ENCODE results near the gene ISG20.

The ISG20 gene

DNA sequence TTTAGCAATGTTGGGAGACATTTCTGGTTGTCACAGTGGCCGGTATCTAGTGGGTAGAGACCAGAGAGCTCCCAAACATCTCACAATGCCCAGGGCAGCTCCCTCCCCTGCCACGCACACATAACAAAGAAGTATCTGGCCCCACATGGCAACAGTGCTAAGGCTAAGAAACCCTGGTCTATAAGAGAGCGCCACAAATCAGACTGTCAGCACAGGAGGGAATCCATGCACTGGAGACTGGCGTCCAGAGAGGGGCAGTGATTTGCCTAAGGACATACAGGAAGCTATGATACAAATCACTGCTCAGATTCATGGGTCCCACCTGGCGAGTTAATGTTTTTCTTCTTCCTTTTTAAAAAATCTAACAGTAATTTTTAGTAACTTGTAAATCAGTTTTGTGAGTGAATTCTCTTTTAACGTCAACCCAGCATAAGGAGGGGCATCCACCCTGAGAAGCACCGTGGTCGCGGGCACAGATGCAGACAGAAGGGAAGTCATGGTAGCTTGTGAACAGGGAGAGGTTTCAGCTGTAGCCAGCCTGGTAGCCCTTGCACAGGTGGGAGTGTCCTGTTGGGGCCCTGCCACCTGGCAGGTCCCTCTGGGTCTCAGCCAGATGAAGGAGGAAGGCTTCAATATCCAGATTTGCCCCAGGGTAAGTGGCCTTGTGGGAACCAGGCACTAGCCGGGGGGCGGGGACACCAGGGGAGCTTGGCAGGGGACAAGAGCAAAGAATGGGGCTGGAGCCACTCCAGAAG, 8.7 kb downstream of the ISG20 start:
- Histone ChIP-seq H3K4me2 (ENCODE audit: low read depth, low read length, poor library complexity, severe bottlenecking) (no peak overlapping the region), H3F3A (ENCODE audit: low read depth) (no peaks in the 10 kb centered on the region), H4K20me1 (ENCODE audit: insufficient read depth, low read length, poor library complexity, severe bottlenecking) (no peaks in the 10 kb centered on the region), H3K9me2 (replicated peaks; ENCODE audit: low read depth, low read length) (no peaks in the 10 kb centered on the region), H3K4me1 (ENCODE audit: insufficient read depth, low read length, poor library complexity, severe bottlenecking) (peaks cover under 1% of the 10 kb centered on the region), H3K27me3 (ENCODE audit: insufficient read depth, low read length, poor library complexity, severe bottlenecking) (no peaks in the 10 kb centered on the region), H3K79me2 (ENCODE audit: insufficient read depth, low read length) (no peaks in the 10 kb centered on the region), H3K4me3 (ENCODE audit: low read length, poor library complexity, severe bottlenecking) (no peak overlapping the region), H3K9ac (ENCODE audit: low read depth, low read length, poor library complexity, severe bottlenecking) (no peak overlapping the region), H2AFZ (ENCODE audit: low read length) (no peak overlapping the region), H3K36me3 (ENCODE audit: insufficient read depth, low read length) (no peaks in the 10 kb centered on the region), H3K9me3 (ENCODE audit: insufficient read depth, low read depth, low read length) (no peaks in the 10 kb centered on the region)
- TF ChIP-seq, protein P1, sequence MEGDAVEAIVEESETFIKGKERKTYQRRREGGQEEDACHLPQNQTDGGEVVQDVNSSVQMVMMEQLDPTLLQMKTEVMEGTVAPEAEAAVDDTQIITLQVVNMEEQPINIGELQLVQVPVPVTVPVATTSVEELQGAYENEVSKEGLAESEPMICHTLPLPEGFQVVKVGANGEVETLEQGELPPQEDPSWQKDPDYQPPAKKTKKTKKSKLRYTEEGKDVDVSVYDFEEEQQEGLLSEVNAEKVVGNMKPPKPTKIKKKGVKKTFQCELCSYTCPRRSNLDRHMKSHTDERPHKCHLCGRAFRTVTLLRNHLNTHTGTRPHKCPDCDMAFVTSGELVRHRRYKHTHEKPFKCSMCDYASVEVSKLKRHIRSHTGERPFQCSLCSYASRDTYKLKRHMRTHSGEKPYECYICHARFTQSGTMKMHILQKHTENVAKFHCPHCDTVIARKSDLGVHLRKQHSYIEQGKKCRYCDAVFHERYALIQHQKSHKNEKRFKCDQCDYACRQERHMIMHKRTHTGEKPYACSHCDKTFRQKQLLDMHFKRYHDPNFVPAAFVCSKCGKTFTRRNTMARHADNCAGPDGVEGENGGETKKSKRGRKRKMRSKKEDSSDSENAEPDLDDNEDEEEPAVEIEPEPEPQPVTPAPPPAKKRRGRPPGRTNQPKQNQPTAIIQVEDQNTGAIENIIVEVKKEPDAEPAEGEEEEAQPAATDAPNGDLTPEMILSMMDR (conservative IDR thresholded peaks at IDR 0.05; ENCODE audit: low read length) = no peak
- no peak for TF ChIP-seq EZH2phosphoT487 (IDR thresholded peaks at IDR 0.05; ENCODE audit: borderline replicate concordance)

DNA sequence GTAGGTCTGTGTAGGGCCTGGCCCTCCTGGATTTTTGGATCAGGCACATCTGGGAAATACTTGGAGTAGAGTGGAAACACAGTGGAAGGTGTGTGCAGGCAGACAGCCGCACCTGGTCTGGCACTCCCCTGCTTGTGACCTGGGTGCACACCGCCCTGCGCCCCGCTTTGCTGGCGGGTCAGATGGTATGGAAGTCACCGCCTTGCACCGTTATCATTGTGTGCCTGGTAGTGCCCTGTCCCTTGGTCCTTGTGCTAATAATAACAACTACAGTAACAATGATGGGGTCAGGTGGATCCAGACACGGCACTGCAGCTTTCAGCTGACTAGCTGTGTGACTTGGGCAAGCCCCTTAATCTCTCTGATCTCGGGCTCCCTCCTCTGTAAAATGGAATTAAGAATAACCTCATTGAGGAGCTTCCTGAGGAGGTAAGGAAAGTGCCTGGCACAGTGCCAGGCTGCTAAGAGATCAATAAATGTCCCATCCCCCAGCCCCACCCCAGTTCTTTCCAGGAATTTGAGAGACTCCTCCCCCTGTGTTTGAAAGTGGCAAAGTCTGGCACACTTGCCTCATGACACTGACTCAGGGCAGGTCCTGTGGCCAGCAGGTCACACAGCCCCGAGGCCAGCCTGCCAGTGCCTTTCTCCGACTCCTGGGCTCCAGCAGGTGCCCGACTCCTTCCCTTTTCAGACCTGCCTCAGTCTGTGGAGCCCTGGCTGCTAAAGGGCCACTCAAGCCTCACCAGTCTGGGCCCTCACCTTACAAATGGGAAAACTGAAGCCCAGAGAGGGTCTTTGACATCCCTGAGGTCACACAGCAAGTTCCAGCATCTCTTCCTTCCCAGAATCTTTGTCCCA, 9.8 kb downstream of the ISG20 start:
- Histone ChIP-seq H3K9ac (ENCODE audit: low read depth, low read length, poor library complexity, severe bottlenecking) (no peak overlapping the region), H3K79me2 (ENCODE audit: insufficient read depth, low read length) (no peaks in the 10 kb centered on the region), H3K36me3 (ENCODE audit: insufficient read depth, low read length) (no peaks in the 10 kb centered on the region), H3K9me3 (ENCODE audit: insufficient read depth, low read depth, low read length) (no peaks in the 10 kb centered on the region), H3K4me1 (ENCODE audit: insufficient read depth, low read length, poor library complexity, severe bottlenecking) (peaks cover 3% of the 10 kb centered on the region), H3F3A (ENCODE audit: low read depth) (no peaks in the 10 kb centered on the region), H3K4me3 (ENCODE audit: low read length, poor library complexity, severe bottlenecking) (no peak overlapping the region), H3K9me2 (replicated peaks; ENCODE audit: low read depth, low read length) (no peaks in the 10 kb centered on the region), H3K4me2 (ENCODE audit: low read depth, low read length, poor library complexity, severe bottlenecking) (no peak overlapping the region), H4K20me1 (ENCODE audit: insufficient read depth, low read length, poor library complexity, severe bottlenecking) (no peaks in the 10 kb centered on the region), H2AFZ (ENCODE audit: low read length) (no peak overlapping the region), H3K27me3 (ENCODE audit: insufficient read depth, low read length, poor library complexity, severe bottlenecking) (no peaks in the 10 kb centered on the region)
- TF ChIP-seq, protein P1 (conservative IDR thresholded peaks at IDR 0.05; ENCODE audit: low read length) = no peak
- TF ChIP-seq EZH2phosphoT487 (IDR thresholded peaks at IDR 0.05; ENCODE audit: borderline replicate concordance) = no peak

DNA sequence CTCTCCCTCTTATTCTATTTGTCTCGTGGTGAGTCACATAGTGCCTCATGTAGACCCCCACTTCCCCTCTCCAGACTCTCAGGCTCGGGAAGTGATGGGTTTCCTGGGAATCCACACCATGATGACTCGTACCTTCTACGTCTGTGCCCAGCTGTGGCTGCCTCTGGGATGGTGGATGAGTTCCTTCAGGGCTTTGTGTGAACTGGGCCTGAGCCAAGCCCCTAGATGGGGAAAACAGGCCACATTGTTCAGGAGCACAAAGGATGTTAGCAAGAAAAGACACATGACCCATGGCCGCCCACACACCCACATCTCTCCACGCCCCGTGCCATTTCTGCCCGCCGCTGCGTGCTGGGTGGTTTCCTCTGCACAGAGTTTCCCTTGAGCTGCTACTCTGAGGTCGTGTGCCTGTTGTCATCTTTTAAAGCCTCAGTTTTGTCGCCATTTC, 10.5 kb downstream of the ISG20 start:
- no peak overlapping the region for H3K4me2 ChIP-seq (ENCODE audit: low read depth, low read length, poor library complexity, severe bottlenecking)
- H4K20me1 ChIP-seq (ENCODE audit: insufficient read depth, low read length, poor library complexity, severe bottlenecking) = no peaks in the 10 kb centered on the region
- H3K4me1 ChIP-seq (ENCODE audit: insufficient read depth, low read length, poor library complexity, severe bottlenecking) = peaks cover 3% of the 10 kb centered on the region
- no peak overlapping the region for H3K9ac ChIP-seq (ENCODE audit: low read depth, low read length, poor library complexity, severe bottlenecking)
- no peak overlapping the region for H2AFZ ChIP-seq (ENCODE audit: low read length)
- no peaks in the 10 kb centered on the region for H3F3A ChIP-seq (ENCODE audit: low read depth)
- no peaks in the 10 kb centered on the region for H3K27me3 ChIP-seq (ENCODE audit: insufficient read depth, low read length, poor library complexity, severe bottlenecking)
- H3K36me3 ChIP-seq (ENCODE audit: insufficient read depth, low read length) = no peaks in the 10 kb centered on the region
- no peak overlapping the region for H3K4me3 ChIP-seq (ENCODE audit: low read length, poor library complexity, severe bottlenecking)
- H3K79me2 ChIP-seq (ENCODE audit: insufficient read depth, low read length) = no peaks in the 10 kb centered on the region
- no peaks in the 10 kb centered on the region for H3K9me3 ChIP-seq (ENCODE audit: insufficient read depth, low read depth, low read length)
- no peaks in the 10 kb centered on the region for H3K9me2 ChIP-seq (replicated peaks; ENCODE audit: low read depth, low read length)
- no peak for TF ChIP-seq EZH2phosphoT487 (IDR thresholded peaks at IDR 0.05; ENCODE audit: borderline replicate concordance)
- TF ChIP-seq, protein P1 (conservative IDR thresholded peaks at IDR 0.05; ENCODE audit: low read length) = no peak

Data from Loucy (cell line).